Activated CD4-positive, alpha-beta memory T cell treated with anti-CD3 and anti-CD28 coated beads, Interleukin-2, amount 10 ng/mL, durations not matched to agents 7 days and 5 days (primary cell): ENCODE results near the gene DNAH1. TPM values are rescaled to one million over a fixed set of nuclear protein-coding genes. Genes with fewer than 3 reads are reported as not detected.

Source experiments
- CTCF ChIA-PET: fragments of 350-600 bp; sonication (Branson Sonifier 250); formaldehyde crosslinking; loops from one replicate; lab custom pipeline; 2021; ENCODE audit warnings: antibody characterized with exemption, inconsistent platforms; lab: Charles Lee
- POLR2A ChIA-PET: fragments of 350-600 bp; sonication (Branson Sonifier 250); formaldehyde crosslinking; loops from one replicate; lab custom pipeline; 2021; ENCODE audit warnings: antibody characterized with exemption; lab: Charles Lee
- DNase-seq: peaks from one replicate; pipeline ENCODE4 v3.0.0-alpha.2; 2020
- H3K27ac Mint-ChIP-seq: one replicate; pipeline ENCODE4 v1.8.0; 2021; ENCODE audit warnings: mild to moderate bottlenecking, mixed read lengths
- H3K27me3 Mint-ChIP-seq: one replicate; pipeline ENCODE4 v1.8.0; 2021; ENCODE audit warnings: mixed read lengths
- H3K36me3 Mint-ChIP-seq: one replicate; pipeline ENCODE4 v1.8.0; 2021; ENCODE audit warnings: low read depth, mixed read lengths
- H3K4me1 Mint-ChIP-seq: one replicate; pipeline ENCODE4 v1.8.0; 2021; ENCODE audit warnings: mixed read lengths
- H3K4me3 Mint-ChIP-seq: one replicate; pipeline ENCODE4 v1.8.0; 2021; ENCODE audit warnings: mild to moderate bottlenecking, mixed read lengths
- H3K9me3 Mint-ChIP-seq: one replicate; pipeline ENCODE4 v1.8.0; 2021; ENCODE audit warnings: mixed read lengths
- total RNA-seq, 2 experiments: library from RNA; stranded (reverse); gene quantifications; one replicate each; pipeline ENCODE4 v1.2.3, GENCODE V29; 2021

Gene DNAH1
- total RNA-seq, 2 experiments from 2014 or later: 20.7 to 21.8 TPM

DNA sequence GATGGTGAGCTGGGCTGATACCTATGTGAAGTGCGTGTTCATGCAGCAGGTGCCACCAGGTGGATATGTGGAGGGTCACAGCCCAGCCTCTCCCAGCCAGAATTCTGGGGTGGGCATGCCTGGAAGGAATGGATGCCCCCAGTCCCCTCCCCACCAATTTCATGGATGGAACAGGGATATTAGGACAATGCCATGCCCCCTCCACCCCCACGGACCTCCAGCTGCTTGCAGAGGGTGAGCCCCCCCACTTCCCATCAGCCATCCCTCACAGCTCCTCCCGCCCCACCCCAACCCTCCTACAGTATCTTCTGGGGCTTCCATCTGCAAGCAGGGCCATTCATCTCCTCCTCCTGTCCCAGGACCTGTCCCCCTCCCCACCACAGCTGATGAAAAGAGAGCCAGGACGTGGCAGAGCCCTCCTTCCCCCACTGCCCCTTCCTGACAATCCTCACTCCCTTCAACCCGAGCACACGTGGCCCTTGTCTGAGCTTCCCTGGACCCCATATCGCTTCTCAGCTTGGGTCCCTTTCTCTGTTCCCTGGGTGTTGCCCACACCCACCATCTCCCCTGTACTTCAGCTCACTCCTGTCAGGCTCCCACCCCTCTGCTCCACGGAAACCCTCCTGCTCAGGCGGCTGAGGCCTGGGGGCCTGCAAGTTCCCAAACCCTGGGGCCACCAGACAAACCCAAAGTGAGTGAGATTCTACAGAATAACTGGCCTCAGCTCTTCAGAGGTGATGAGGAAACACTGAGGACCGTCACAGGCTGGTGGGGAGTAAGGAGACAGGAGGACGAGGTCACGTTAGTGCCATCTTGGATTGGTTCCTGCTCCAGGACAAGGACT lies 131.6 kb downstream of the DNAH1 start:
- no peaks in the 10 kb centered on the region for H3K9me3 Mint-ChIP-seq
- H3K4me1 Mint-ChIP-seq: peaks cover 4% of the 10 kb centered on the region
- H3K27ac Mint-ChIP-seq: no peak overlapping the region
- no peak for DNase-seq
- H3K36me3 Mint-ChIP-seq: no peaks in the 10 kb centered on the region
- H3K4me3 Mint-ChIP-seq: no peak overlapping the region
- POLR2A ChIA-PET: interaction anchor here (0.8 to 1.8 kb wide), 6 partner anchors 10 to 210 kb away, joined by 3 to 7 read pairs (median 3); no protein-coding TSS in a partner anchor
- no peaks in the 10 kb centered on the region for H3K27me3 Mint-ChIP-seq
- CTCF ChIA-PET: interaction anchor here (0.6 to 10.9 kb wide), 11 partner anchors 10 to 227 kb away, joined by 3 to 151 read pairs (median 4); no protein-coding TSS in a partner anchor

Other genes starting within 250 kb of the DNAH1 start
- 10 to 100 TPM; 24.8 to 25.6 TPM for gene POC1A, start 161.9 kb upstream of the DNAH1 start, total RNA-seq
- gene ALAS1, start 118.2 kb upstream of the DNAH1 start, total RNA-seq: 10 to 100 TPM; 62.1 to 62.6 TPM
- gene TLR9, start 90.7 kb upstream of the DNAH1 start, total RNA-seq: under 1 TPM; 0.55 to 0.83 TPM
- 100 to 1,000 TPM; 118 to 119 TPM for gene TWF2, start 77.2 kb upstream of the DNAH1 start, total RNA-seq
- 100 to 1,000 TPM; 123 to 124 TPM for gene PPM1M, start 70.6 kb upstream of the DNAH1 start, total RNA-seq
- 100 to 1,000 TPM; 131 TPM for gene WDR82, start 37.7 kb upstream of the DNAH1 start, total RNA-seq
- gene GLYCTK, start 28.5 kb upstream of the DNAH1 start, total RNA-seq: 10 to 100 TPM; 33.2 to 35.3 TPM
- gene BAP1, start 93.7 kb downstream of the DNAH1 start, total RNA-seq: 100 to 1,000 TPM in 1 of 2 experiments, 10 to 100 TPM in 1; 90.4 to 100 TPM
- gene PHF7, start 94.3 kb downstream of the DNAH1 start, total RNA-seq: 10 to 100 TPM; 22.6 to 23.6 TPM
- gene SEMA3G, start 128.8 kb downstream of the DNAH1 start, total RNA-seq: under 1 TPM; 0.18 to 0.20 TPM
- 1 to 10 TPM; 2.3 to 2.5 TPM for gene TNNC1, start 137.7 kb downstream of the DNAH1 start, total RNA-seq
- gene NISCH, start 139.3 kb downstream of the DNAH1 start, total RNA-seq: 10 to 100 TPM; 73.8 to 75.0 TPM
- gene STAB1, start 179.0 kb downstream of the DNAH1 start, total RNA-seq: not detected
- 10 to 100 TPM; 26.2 to 28.1 TPM for gene NT5DC2, start 217.5 kb downstream of the DNAH1 start, total RNA-seq
- gene UQCC5, start 220.3 kb downstream of the DNAH1 start, total RNA-seq: 10 to 100 TPM in 1 of 2 experiments, 1 to 10 TPM in 1; 8.7 to 10.7 TPM